A549 (cell line): Measurements from ENCODE around the gene KCNH6. TPM values are rescaled to one million over a fixed set of nuclear protein-coding genes. Genes with fewer than 3 reads are reported as not detected.

Source experiments
- ATAC-seq, 2 experiments: fragments of 200-7000 bp in 1 of 2; fragments of >200 bp in 1 of 2; cut with Nextera tagmentation in 1 of 2; cut with Tn5 transposase in 1 of 2; 3 replicates each; pipeline versions ENCODE4 v1.8.0 to v1.9.1; 2018 to 2020; ENCODE audit warnings: mild to moderate bottlenecking in 1 of 2, moderate library complexity in 1 of 2
- CTCF ChIA-PET: fragments of 300-600 bp; sonication (Branson Sonifier 250); formaldehyde crosslinking; extraction: SDS; loops from one replicate; lab custom pipeline; 2021; ENCODE audit warnings: antibody characterized with exemption, inconsistent platforms; lab: Yijun Ruan, JAX
- POLR2A ChIA-PET: fragments of 350-600 bp; formaldehyde crosslinking; extraction: SDS; loops from one replicate; lab custom pipeline; 2021; ENCODE audit warnings: antibody characterized with exemption, inconsistent platforms; lab: Yijun Ruan, JAX
- DNase-seq, 2 experiments: peaks; one replicate each; pipeline versions ENCODE4 v3.0.0 to v3.0.0-alpha.2; 2011 to 2016; ENCODE audit warnings: low read depth in 1 of 2, low spot score in 1 of 2
- FAIRE-seq: peaks from 2 replicates; lab custom pipeline; 2011; peaks lifted over from hg19 to GRCh38; lab: Jason Lieb, UNC
- H3K27ac ChIP-seq, 2 experiments: fragments of >200 bp; sonication (Bioruptor Twin); formaldehyde crosslinking; 3 replicates each; pipeline ENCODE4 v1.5.1; 2016 to 2017
- H3K4me1 ChIP-seq: fragments of >200 bp; sonication (Bioruptor Twin); formaldehyde crosslinking; 3 replicates; pipeline ENCODE4 v1.6.1; 2016
- H3K4me2 ChIP-seq: fragments of >200 bp; sonication (Bioruptor Twin); formaldehyde crosslinking; 3 replicates; pipeline ENCODE4 v1.6.1; 2016
- H3K4me3 ChIP-seq: fragments of >200 bp; sonication (Bioruptor Twin); formaldehyde crosslinking; 3 replicates; pipeline ENCODE4 v1.5.1; 2016
- H3K9me3 ChIP-seq: fragments of >200 bp; sonication (Bioruptor Twin); formaldehyde crosslinking; 3 replicates; pipeline ENCODE4 v1.6.1; 2016
- BHLHE40 ChIP-seq: IDR thresholded peaks from 2 replicates; pipeline ENCODE4 v1.6.1; 2012; ENCODE audit warnings: low read depth, low read length, inconsistent platforms
- CBX2 ChIP-seq: fragments of 200-600 bp; sonication (generic); IDR thresholded peaks from 2 replicates; pipeline ENCODE4 v1.6.1; 2016; ENCODE audit warnings: low read depth, mild to moderate bottlenecking, borderline replicate concordance
- CBX8 ChIP-seq: fragments of 200-600 bp; sonication (generic); IDR thresholded peaks from 2 replicates; pipeline ENCODE4 v1.6.1; 2016
- CEBPB ChIP-seq, 2 experiments: fragments of >200 bp in 1 of 2; sonication (Bioruptor Twin) in 1 of 2; formaldehyde crosslinking in 1 of 2; IDR thresholded peaks; 2 replicates each; pipeline ENCODE4 v1.6.1; 2012 to 2016
- CHD2 ChIP-seq: fragments of 150-350 bp; IDR thresholded peaks from 2 replicates; pipeline ENCODE4 v1.6.1; 2014; ENCODE audit warnings: low read length; ENCODE audit not compliant: partially characterized antibody
- CHD4 ChIP-seq: fragments of 200-600 bp; sonication (generic); IDR thresholded peaks from 2 replicates; pipeline ENCODE4 v1.6.1; 2016; ENCODE audit warnings: antibody characterized with exemption, mild to moderate bottlenecking, borderline replicate concordance
- FOXS1 ChIP-seq: fragments of 250-450 bp; sonication (Bioruptor Pico); IDR thresholded peaks from 2 replicates; pipeline ENCODE4 v1.5.0; 2020; ENCODE audit warnings: mild to moderate bottlenecking, moderate library complexity
- HDAC2 ChIP-seq: fragments of 200-600 bp; sonication (generic); IDR thresholded peaks from 2 replicates; pipeline ENCODE4 v1.6.1; 2016
- HOXA7 ChIP-seq: fragments of 250-450 bp; sonication (Bioruptor Pico); IDR thresholded peaks from 2 replicates; pipeline ENCODE4 v1.5.0; 2020; ENCODE audit warnings: mild to moderate bottlenecking, moderate library complexity
- HOXB5 ChIP-seq: fragments of 250-450 bp; sonication (Bioruptor Pico); IDR thresholded peaks from 2 replicates; pipeline ENCODE4 v1.5.0; 2020; ENCODE audit warnings: mild to moderate bottlenecking, moderate library complexity
- JUN ChIP-seq, 2 experiments: fragments of >200 bp; sonication (Bioruptor Twin); formaldehyde crosslinking; IDR thresholded peaks; 2 replicates in 1 of 2; 3 replicates in 1 of 2; pipeline ENCODE4 v1.6.1; 2016 to 2017
- KDM5A ChIP-seq: fragments of 200-600 bp; sonication (generic); IDR thresholded peaks from 2 replicates; pipeline ENCODE4 v1.6.1; 2016; ENCODE audit warnings: antibody characterized with exemption, mild to moderate bottlenecking
- NFE2L2 ChIP-seq: fragments of 150-350 bp; conservative IDR thresholded peaks from 2 replicates; pipeline ENCODE4 v1.6.1; 2014; ENCODE audit warnings: low read length
- NR3C1 ChIP-seq: fragments of >200 bp; sonication (Bioruptor Twin); formaldehyde crosslinking; IDR thresholded peaks from 3 replicates; pipeline ENCODE4 v1.6.1; 2017
- PHF8 ChIP-seq: fragments of 200-600 bp; sonication (generic); IDR thresholded peaks from 2 replicates; pipeline ENCODE4 v1.6.1; 2016; ENCODE audit warnings: low read depth, mild to moderate bottlenecking, antibody characterized with exemption, moderate library complexity, borderline replicate concordance
- POLR2A ChIP-seq: IDR thresholded peaks from 2 replicates; pipeline ENCODE4 v1.6.1; 2012; ENCODE audit warnings: mild to moderate bottlenecking, low read length
- RAD21 ChIP-seq, 2 experiments: fragments of >200 bp in 1 of 2; sonication (Bioruptor Twin) in 1 of 2; formaldehyde crosslinking in 1 of 2; IDR thresholded peaks in 1 of 2; conservative IDR thresholded peaks in 1 of 2; 2 replicates in 1 of 2; 3 replicates in 1 of 2; pipeline ENCODE4 v1.6.1; 2012 to 2018; ENCODE audit warnings: inconsistent platforms in 1 of 2
- RFX5 ChIP-seq: fragments of 450-650 bp; IDR thresholded peaks from 2 replicates; pipeline ENCODE4 v1.7.1; 2014; ENCODE audit warnings: antibody characterized with exemption, mild to moderate bottlenecking, moderate library complexity
- SMC3 ChIP-seq: fragments of >200 bp; sonication (Bioruptor Twin); formaldehyde crosslinking; IDR thresholded peaks from 3 replicates; pipeline ENCODE4 v1.6.1; 2018; ENCODE audit warnings: inconsistent platforms
- ZNF302 ChIP-seq: fragments of 250-450 bp; sonication (Bioruptor Pico); IDR thresholded peaks from 2 replicates; pipeline ENCODE4 v1.9.0; 2021; ENCODE audit warnings: inconsistent platforms, mild to moderate bottlenecking, moderate library complexity
- WGBS: methylation state at CpG from one replicate; pipeline ENCODE4 v1.1.6; 2017; ENCODE audit errors: missing lambda C conversion rate; 5-methylcytosine and 5-hydroxymethylcytosine counted together
- polyA plus RNA-seq, 4 experiments: library from polyadenylated mRNA; depleted of rRNA in 3 of 4; stranded (reverse); fragments of >200 nt; fragmentation: RNase III in 1 of 4; extraction: RNeasy Plus Mini Kit Qiagen cat#74134 plus additional on column Dnase treatment in 1 of 4; gene quantifications; 2 replicates in 3 of 4; 3 replicates in 1 of 4; pipeline ENCODE4 v1.2.3, GENCODE V29; 2011 to 2017
- TF ChIP-seq, protein P1 (sequence below): fragments of >200 bp; sonication (Bioruptor Twin); formaldehyde crosslinking; IDR thresholded peaks from 2 replicates; pipeline ENCODE4 v1.6.1; 2016
- TF ChIP-seq, protein P2 (sequence below): fragments of 450-650 bp; IDR thresholded peaks from 2 replicates; pipeline ENCODE4 v1.6.1; 2014; ENCODE audit warnings: antibody characterized with exemption
- TF ChIP-seq, protein P3 (sequence below): fragments of 150-350 bp; IDR thresholded peaks from 2 replicates; pipeline ENCODE4 v1.6.1; 2014; ENCODE audit warnings: low read depth, mild to moderate bottlenecking, low read length
- TF ChIP-seq, protein P4 (sequence below): IDR thresholded peaks from 2 replicates; pipeline ENCODE4 v1.6.1; 2012
- TF ChIP-seq, protein P5 (sequence below): fragments of >200 bp; sonication (Bioruptor Twin); formaldehyde crosslinking; IDR thresholded peaks from 3 replicates; pipeline ENCODE4 v1.6.1; 2016
- TF ChIP-seq, protein P6 (sequence below): IDR thresholded peaks from 2 replicates; pipeline ENCODE4 v1.6.1; 2012; ENCODE audit warnings: low read depth, borderline replicate concordance
- TF ChIP-seq, protein P7 (sequence below): IDR thresholded peaks from 2 replicates; pipeline ENCODE4 v1.6.1; 2012

Gene KCNH6
- polyA plus RNA-seq, 2 of the 4 experiments (the other 2 are of a cell fraction): not detected

DNA sequence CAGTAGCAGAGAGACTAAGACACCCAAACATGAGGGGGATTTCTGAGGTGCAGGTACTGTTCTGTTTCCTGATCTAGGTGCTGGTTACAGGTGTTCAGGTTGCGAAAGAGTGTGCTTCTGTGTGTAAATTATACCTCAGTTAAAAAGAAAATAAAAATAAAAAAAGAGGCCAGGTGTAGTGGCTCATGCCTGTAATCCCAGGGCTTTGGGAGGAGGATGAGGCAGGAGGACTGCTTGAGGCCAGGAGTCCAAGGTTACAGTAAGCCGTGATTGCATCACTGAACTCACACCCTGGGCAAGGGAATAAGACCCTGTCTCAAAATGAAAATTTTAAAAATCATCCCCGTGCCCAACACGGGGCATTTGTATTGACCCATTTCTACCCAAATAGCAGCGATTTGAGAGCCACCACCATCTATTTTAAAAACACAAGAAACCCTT lies 23.9 kb downstream of the KCNH6 start:
- H3K9me3 ChIP-seq: no peaks in the 10 kb centered on the region
- WGBS: 69% methylated on average over 5 of the region's 5 CpGs
- no peak for ATAC-seq
- no peak overlapping the region for H3K27ac ChIP-seq
- ChIA-PET CTCF (interaction anchor here (1.8 to 2.8 kb wide), 2 partner anchors 65 to 68 kb away, joined by 9 to 13 read pairs; no protein-coding TSS in a partner anchor), POLR2A (no interaction called here)
- no peak overlapping the region for H3K4me2 ChIP-seq
- H3K4me3 ChIP-seq: no peak overlapping the region
- H3K4me1 ChIP-seq: peaks cover 10% of the 10 kb centered on the region
- no peak for FAIRE-seq
- TF ChIP-seq CEBPB (IDR thresholded peaks at IDR 0.05): peak; percentile 15 to 24; a peak in 1 of 4 replicates
- no peak for TF ChIP-seq BHLHE40
- DNase-seq: no peak

DNA sequence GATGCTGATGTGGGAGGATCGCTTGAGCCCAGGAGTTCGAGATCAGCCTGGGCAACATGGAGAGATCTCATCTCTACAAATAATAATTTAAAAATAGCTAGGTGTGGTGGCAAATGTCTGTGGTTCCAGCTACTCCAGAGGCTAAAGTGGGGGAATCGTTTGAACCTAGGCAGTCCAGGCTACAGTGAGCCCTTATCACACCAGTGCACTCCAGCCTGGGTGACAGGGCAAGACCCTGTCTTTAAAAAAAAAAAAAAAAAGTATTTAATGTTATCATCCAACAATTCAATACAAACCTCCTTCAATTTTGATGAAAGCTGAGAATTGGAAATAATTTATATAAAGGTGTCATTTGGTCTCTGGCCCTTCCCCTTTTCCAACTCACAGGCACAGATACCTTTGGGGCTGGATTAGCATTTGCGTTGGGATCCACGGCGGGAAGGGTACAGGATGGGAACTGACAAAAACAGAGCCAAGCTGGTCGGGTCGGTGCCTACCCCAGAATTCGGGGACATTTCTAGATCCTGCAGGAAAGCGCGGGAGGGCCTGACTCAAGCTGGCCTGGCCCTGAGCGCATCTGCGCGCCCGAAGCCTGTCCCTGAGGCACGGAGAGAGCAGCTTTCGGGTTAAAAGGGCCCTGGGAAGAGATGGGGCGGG lies 26.3 kb downstream of the KCNH6 start:
- peak in 1 of 2 experiments; percentile 56; a peak in 2 of 6 replicates for ATAC-seq
- FAIRE-seq: no peak
- POLR2A ChIA-PET: interaction anchor here (0.6 to 0.7 kb wide), 3 partner anchors 26 to 607 kb away, joined by 3 to 4 read pairs (median 3); no protein-coding TSS in a partner anchor
- CTCF ChIA-PET: interaction anchor here (0.8 to 2.8 kb wide), 8 partner anchors 34 to 124 kb away, joined by 3 to 13 read pairs (median 4); partner anchors contain the start of gene CYB561
- no peak for DNase-seq
- WGBS: 17% methylated on average over 18 of the region's 18 CpGs
- Histone ChIP-seq H3K27ac (peak overlapping the region; percentile 90 to 92), H3K9me3 (no peaks in the 10 kb centered on the region), H3K4me3 (peak overlapping the region; percentile 99), H3K4me1 (peaks cover 18% of the 10 kb centered on the region), H3K4me2 (peak overlapping the region; percentile 87)
- TF ChIP-seq HOXA7 (CRISPR knock-in tag): no peak
- no peak for TF ChIP-seq HOXB5 (CRISPR knock-in tag)
- no peak for TF ChIP-seq ZNF302 (CRISPR knock-in tag)
- TF ChIP-seq FOXS1 (CRISPR knock-in tag): no peak
- TF ChIP-seq, protein P1, sequence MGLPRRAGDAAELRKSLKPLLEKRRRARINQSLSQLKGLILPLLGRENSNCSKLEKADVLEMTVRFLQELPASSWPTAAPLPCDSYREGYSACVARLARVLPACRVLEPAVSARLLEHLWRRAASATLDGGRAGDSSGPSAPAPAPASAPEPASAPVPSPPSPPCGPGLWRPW: no peak
- TF ChIP-seq CHD2: no peak
- no peak; the same call in 1 of the 2 replicates for TF ChIP-seq HDAC2
- TF ChIP-seq SMC3: no peak
- TF ChIP-seq, protein P2, sequence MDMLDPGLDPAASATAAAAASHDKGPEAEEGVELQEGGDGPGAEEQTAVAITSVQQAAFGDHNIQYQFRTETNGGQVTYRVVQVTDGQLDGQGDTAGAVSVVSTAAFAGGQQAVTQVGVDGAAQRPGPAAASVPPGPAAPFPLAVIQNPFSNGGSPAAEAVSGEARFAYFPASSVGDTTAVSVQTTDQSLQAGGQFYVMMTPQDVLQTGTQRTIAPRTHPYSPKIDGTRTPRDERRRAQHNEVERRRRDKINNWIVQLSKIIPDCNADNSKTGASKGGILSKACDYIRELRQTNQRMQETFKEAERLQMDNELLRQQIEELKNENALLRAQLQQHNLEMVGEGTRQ: no peak
- TF ChIP-seq, protein P3, sequence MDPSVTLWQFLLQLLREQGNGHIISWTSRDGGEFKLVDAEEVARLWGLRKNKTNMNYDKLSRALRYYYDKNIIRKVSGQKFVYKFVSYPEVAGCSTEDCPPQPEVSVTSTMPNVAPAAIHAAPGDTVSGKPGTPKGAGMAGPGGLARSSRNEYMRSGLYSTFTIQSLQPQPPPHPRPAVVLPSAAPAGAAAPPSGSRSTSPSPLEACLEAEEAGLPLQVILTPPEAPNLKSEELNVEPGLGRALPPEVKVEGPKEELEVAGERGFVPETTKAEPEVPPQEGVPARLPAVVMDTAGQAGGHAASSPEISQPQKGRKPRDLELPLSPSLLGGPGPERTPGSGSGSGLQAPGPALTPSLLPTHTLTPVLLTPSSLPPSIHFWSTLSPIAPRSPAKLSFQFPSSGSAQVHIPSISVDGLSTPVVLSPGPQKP: no peak
- TF ChIP-seq CBX2: no peak
- no peak for TF ChIP-seq KDM5A
- TF ChIP-seq NR3C1: no peak
- no peak for TF ChIP-seq BHLHE40
- no peak for TF ChIP-seq RFX5
- TF ChIP-seq CBX8: no peak
- no peak for TF ChIP-seq CHD4

DNA sequence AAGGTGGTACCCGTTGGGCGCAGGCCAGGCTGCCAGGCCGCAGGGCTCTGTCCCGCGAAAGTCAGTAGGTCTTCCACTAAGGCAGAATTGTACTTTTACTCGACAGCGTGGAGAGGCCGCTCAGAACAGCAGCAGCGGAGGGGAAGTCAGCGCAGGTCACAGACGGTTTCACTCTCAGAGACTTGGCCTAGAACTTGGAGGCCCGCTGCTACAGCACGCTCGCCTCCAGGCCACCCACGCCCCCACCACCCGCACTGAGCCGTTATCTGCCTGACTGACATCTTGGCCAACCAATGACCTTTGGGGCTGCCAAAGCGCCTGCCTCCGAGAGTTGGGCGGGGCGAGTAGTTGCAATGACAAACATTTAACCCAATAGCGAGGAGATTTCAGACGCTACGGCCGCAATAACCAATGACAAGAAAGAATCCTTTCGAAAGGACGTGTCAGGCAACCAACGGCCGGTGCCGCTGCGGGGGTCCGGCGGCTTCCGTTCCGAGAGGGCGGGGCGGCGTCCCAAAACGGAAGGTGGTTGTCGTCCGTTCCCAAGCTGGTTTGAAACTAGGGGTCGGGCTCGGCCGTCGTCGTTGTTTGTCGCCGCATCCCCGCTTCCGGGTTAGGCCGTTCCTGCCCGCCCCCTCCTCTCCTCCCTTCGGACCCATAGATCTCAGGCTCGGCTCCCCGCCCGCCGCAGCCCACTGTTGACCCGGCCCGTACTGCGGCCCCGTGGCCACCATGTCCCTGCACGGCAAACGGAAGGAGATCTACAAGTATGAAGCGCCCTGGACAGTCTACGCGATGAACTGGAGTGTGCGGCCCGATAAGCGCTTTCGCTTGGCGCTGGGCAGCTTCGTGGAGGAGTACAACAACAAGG lies 27.0 kb downstream of the KCNH6 start, which contains the start of gene DCAF7:
TSS of gene DCAF7 (plus strand) at position 532 of the 871 bp plus-strand sequence. CDS start at position 733, 201 bp downstream.
- peak; percentile 100 for DNase-seq
- Histone ChIP-seq H3K4me2 (peak within 1 kb of the TSS; percentile 87), H3K4me3 (peak within 1 kb of the TSS; percentile 99), H3K27ac (peak within 1 kb of the TSS; percentile 97), H3K9me3 (no peaks in the 10 kb centered on the region), H3K4me1 (peaks cover 18% of the 10 kb centered on the region)
- ChIA-PET POLR2A (interaction anchor here (0.5 to 1.0 kb wide), 6 partner anchors 26 to 117 kb away, joined by 3 to 4 read pairs (median 3); partner anchors contain the start of gene TACO1), CTCF (interaction anchor here (0.8 to 2.1 kb wide), 12 partner anchors 10 to 125 kb away, joined by 3 to 5 read pairs (median 4); partner anchors contain the start of gene CYB561)
- WGBS: 1% methylated on average over 45 of the region's 72 CpGs
- FAIRE-seq: peak; percentile 63
- ATAC-seq: peak; percentile 93 to 96
- TF ChIP-seq, protein P4, sequence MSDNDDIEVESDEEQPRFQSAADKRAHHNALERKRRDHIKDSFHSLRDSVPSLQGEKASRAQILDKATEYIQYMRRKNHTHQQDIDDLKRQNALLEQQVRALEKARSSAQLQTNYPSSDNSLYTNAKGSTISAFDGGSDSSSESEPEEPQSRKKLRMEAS: peak; percentile 96
- TF ChIP-seq, protein P5, sequence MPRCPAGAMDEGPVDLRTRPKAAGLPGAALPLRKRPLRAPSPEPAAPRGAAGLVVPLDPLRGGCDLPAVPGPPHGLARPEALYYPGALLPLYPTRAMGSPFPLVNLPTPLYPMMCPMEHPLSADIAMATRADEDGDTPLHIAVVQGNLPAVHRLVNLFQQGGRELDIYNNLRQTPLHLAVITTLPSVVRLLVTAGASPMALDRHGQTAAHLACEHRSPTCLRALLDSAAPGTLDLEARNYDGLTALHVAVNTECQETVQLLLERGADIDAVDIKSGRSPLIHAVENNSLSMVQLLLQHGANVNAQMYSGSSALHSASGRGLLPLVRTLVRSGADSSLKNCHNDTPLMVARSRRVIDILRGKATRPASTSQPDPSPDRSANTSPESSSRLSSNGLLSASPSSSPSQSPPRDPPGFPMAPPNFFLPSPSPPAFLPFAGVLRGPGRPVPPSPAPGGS: 0 out of 3 replicates have a peak, but pooled peaks have one; percentile 58
- TF ChIP-seq, protein P6, sequence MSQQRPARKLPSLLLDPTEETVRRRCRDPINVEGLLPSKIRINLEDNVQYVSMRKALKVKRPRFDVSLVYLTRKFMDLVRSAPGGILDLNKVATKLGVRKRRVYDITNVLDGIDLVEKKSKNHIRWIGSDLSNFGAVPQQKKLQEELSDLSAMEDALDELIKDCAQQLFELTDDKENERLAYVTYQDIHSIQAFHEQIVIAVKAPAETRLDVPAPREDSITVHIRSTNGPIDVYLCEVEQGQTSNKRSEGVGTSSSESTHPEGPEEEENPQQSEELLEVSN: peak; percentile 68
- TF ChIP-seq PHF8 (peak; percentile 95), CHD4 (no peak), RAD21 (conservative IDR thresholded peaks at IDR 0.05 in 1 of 2, IDR thresholded peaks at IDR 0.05 in 1 of 2) (no peak), RFX5 (peak; percentile 24; the same call in 1 of the 2 replicates), NFE2L2 (no peak), POLR2A (peak; percentile 93), JUN (IDR thresholded peaks at IDR 0.05) (peak; percentile 32 to 64; a peak in 4 of 5 replicates)
- TF ChIP-seq, protein P7, sequence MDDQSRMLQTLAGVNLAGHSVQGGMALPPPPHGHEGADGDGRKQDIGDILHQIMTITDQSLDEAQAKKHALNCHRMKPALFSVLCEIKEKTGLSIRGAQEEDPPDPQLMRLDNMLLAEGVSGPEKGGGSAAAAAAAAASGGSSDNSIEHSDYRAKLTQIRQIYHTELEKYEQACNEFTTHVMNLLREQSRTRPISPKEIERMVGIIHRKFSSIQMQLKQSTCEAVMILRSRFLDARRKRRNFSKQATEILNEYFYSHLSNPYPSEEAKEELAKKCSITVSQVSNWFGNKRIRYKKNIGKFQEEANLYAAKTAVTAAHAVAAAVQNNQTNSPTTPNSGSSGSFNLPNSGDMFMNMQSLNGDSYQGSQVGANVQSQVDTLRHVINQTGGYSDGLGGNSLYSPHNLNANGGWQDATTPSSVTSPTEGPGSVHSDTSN: peak; percentile 99
